Trophoblast cell (in vitro differentiated cells and primary cell): Measurements from ENCODE around the gene SRRM2.

Experiments used
- DNase-seq, 2 donors: peaks; one replicate each; pipeline ENCODE4 v3.0.0-alpha.2; 2016
- H2AFZ ChIP-seq: 2 replicates; pipeline ENCODE4 v1.6.1; 2013; ENCODE audit warnings: low read length, moderate library complexity, mild to moderate bottlenecking; ENCODE audit not compliant: insufficient read depth, poor library complexity
- H2AK5ac ChIP-seq: 2 replicates; pipeline ENCODE4 v1.6.1; 2013; ENCODE audit warnings: mild to moderate bottlenecking, low read length
- H2BK120ac ChIP-seq: 2 replicates; pipeline ENCODE4 v1.6.1; 2013; ENCODE audit warnings: low read length, mild to moderate bottlenecking, moderate library complexity; ENCODE audit not compliant: insufficient read depth, poor library complexity
- H2BK12ac ChIP-seq: 2 replicates; pipeline ENCODE4 v1.6.1; 2013; ENCODE audit warnings: mild to moderate bottlenecking, low read length, moderate library complexity
- H2BK5ac ChIP-seq: 2 replicates; pipeline ENCODE4 v1.6.1; 2013; ENCODE audit warnings: low read length, low read depth, moderate library complexity, mild to moderate bottlenecking; ENCODE audit not compliant: poor library complexity
- H3K14ac ChIP-seq: 2 replicates; pipeline ENCODE4 v1.6.1; 2013; ENCODE audit warnings: mild to moderate bottlenecking, low read length
- H3K18ac ChIP-seq: 2 replicates; pipeline ENCODE4 v1.6.1; 2013; ENCODE audit warnings: mild to moderate bottlenecking, low read length
- H3K23ac ChIP-seq: 2 replicates; pipeline ENCODE4 v1.6.1; 2013; ENCODE audit warnings: low read length
- H3K27ac ChIP-seq: 2 replicates; pipeline ENCODE4 v1.5.1; 2013; ENCODE audit warnings: low read depth, mild to moderate bottlenecking, inconsistent platforms, low read length, moderate library complexity
- H3K27me3 ChIP-seq: 2 replicates; pipeline ENCODE4 v1.6.1; 2013; ENCODE audit warnings: inconsistent platforms, mild to moderate bottlenecking, low read length, moderate library complexity; ENCODE audit not compliant: insufficient read depth
- H3K36me3 ChIP-seq, 2 experiments: 1 replicate in 1 of 2; 2 replicates in 1 of 2; pipeline ENCODE4 v1.6.1; 2013; ENCODE audit warnings: low read length in 2 of 2, mild to moderate bottlenecking in 2 of 2, moderate library complexity in 1 of 2; ENCODE audit not compliant: insufficient read depth in 2 of 2, control insufficient read depth in 1 of 2
- H3K4ac ChIP-seq: 2 replicates; pipeline ENCODE4 v1.6.1; 2013; ENCODE audit warnings: low read depth, mild to moderate bottlenecking, low read length, moderate library complexity
- H3K4me1 ChIP-seq, 2 experiments: 1 replicate in 1 of 2; 2 replicates in 1 of 2; pipeline ENCODE4 v1.6.1; 2013; ENCODE audit warnings: low read length in 2 of 2, mild to moderate bottlenecking in 2 of 2, moderate library complexity in 1 of 2; ENCODE audit not compliant: insufficient read depth in 2 of 2, control insufficient read depth in 1 of 2
- H3K4me2 ChIP-seq: 2 replicates; pipeline ENCODE4 v1.6.1; 2013; ENCODE audit warnings: inconsistent platforms, mild to moderate bottlenecking, low read length, moderate library complexity
- H3K4me3 ChIP-seq: 2 replicates; pipeline ENCODE4 v1.5.1; 2013; ENCODE audit warnings: mild to moderate bottlenecking, low read depth, low read length, inconsistent platforms
- H3K79me1 ChIP-seq: one replicate; pipeline ENCODE4 v1.6.1; 2013; ENCODE audit warnings: low read length
- H3K79me2 ChIP-seq: 2 replicates; pipeline ENCODE4 v1.6.1; 2013; ENCODE audit warnings: low read length, mild to moderate bottlenecking; ENCODE audit not compliant: control insufficient read depth, insufficient read depth, poor library complexity
- H3K9ac ChIP-seq: 2 replicates; pipeline ENCODE4 v1.6.1; 2013; ENCODE audit warnings: mild to moderate bottlenecking, low read length
- H3K9me3 ChIP-seq: 2 replicates; pipeline ENCODE4 v1.6.1; 2013; ENCODE audit warnings: low read depth, mild to moderate bottlenecking, control low read depth, inconsistent platforms, low read length; ENCODE audit not compliant: insufficient read depth
- H4K12ac ChIP-seq: 2 replicates; pipeline ENCODE4 v1.6.1; 2013; ENCODE audit warnings: low read depth, mild to moderate bottlenecking, low read length, moderate library complexity
- H4K8ac ChIP-seq: 2 replicates; pipeline ENCODE4 v1.6.1; 2013; ENCODE audit warnings: low read depth, mild to moderate bottlenecking, low read length, moderate library complexity
- H4K91ac ChIP-seq: one replicate; pipeline ENCODE4 v1.6.1; 2013; ENCODE audit warnings: low read depth, mild to moderate bottlenecking, low read length, moderate library complexity
- WGBS: extraction: QIAGEN DNeasy Blood & Tissue Kit; methylation state at CpG from one replicate; pipeline ENCODE4 v1.1.7; 2013; ENCODE audit warnings: missing lambda C conversion rate; ENCODE audit not compliant: insufficient read length, insufficient coverage; ENCODE audit errors: extremely low coverage; 5-methylcytosine and 5-hydroxymethylcytosine counted together

SRRM2 gene

DNA sequence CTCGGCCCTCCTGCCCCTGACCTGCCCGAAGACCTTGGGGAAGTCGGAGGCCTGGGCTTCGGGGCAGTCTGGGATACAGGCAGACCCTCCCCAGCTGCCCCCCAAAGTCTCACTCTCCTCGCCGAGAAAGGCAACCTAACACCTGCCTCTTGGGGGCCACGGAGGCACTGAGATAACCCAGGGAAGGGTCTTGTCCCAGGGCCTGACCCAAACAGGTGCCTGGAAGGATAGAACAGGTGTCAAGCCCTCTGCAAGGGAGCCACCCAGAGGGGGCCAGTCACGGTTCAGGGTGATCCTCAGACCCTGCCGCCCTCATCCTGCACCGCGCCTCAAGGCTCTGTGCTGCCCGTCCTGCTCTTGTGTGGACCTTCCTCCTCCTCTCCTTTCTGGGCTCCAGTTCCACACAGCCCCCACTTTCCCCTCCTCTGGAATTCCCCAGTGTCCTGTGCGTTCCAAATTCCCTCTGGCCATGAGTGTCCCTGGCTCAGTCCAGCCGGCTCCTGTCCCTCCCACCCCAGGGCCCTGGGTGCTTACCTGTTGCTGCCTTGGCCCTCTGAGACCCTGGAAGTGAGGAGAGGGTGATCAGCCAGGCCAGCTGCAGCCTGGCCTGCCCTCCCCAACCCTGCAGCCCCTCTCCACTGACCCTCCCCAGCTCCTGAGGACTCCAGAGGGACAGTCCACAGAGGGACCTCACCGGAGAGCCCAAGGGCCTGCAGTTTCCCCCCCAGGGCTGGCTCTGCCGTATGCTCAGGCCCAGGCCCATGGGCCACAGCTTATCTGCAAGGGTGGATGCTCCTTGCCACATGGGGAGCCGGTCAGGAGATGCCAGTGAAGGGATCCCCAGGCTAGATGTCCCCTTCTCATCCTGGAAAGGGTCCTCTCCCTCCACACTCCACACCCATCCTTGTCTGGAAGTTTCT, 36.2 kb upstream of the SRRM2 start:
- Histone ChIP-seq H3K23ac (no peak overlapping the region), H3K27me3 (no peaks in the 10 kb centered on the region), H2BK5ac (no peak overlapping the region), H3K4me2 (no peak overlapping the region), H3K18ac (no peak overlapping the region), H3K14ac (no peak overlapping the region), H3K4me1 (peaks cover 11% of the 10 kb centered on the region in 2 experiments), H3K9me3 (no peaks in the 10 kb centered on the region), H4K8ac (no peak overlapping the region), H3K27ac (no peak overlapping the region), H3K4me3 (no peak overlapping the region), H3K79me2 (peaks cover 2% of the 10 kb centered on the region), H3K4ac (no peak overlapping the region), H2AFZ (no peak overlapping the region), H2AK5ac (no peak overlapping the region), H2BK12ac (no peak overlapping the region), H3K9ac (no peak overlapping the region), H3K79me1 (no peaks in the 10 kb centered on the region), H4K12ac (no peak overlapping the region), H2BK120ac (no peak overlapping the region), H3K36me3 (no peaks in the 10 kb centered on the region), H4K91ac (no peak overlapping the region)
- WGBS, result no CpG with 5 or more reads among the region's 17 CpGs
- DNase-seq, result no peak

DNA sequence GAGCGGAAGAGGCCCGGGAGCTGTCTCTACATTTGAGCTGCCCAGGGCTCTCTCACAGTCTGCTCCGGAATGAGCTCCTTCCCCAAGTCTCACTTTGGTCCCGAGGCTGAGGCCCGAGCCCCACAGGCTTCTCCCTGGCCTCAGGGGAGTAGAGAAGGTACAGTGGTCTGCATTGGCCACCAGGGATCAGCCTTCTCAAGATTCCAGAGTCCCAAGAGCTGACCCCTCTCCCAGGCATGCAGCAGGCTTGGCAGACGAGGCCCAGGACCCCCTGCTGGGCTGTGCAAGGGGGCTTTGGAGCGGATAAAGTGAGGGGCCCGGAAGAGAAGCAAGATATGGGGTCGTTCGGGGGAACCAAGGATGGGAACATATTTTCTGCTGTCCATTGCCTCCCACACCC, 35.5 kb upstream of the SRRM2 start:
- Histone ChIP-seq H3K4ac (no peak overlapping the region), H3K79me2 (peaks cover 2% of the 10 kb centered on the region), H2AFZ (no peak overlapping the region), H4K12ac (no peak overlapping the region), H2BK5ac (no peak overlapping the region), H3K4me1 (peaks cover 11% of the 10 kb centered on the region in 2 experiments), H3K27me3 (no peaks in the 10 kb centered on the region), H3K18ac (no peak overlapping the region), H2BK120ac (no peak overlapping the region), H3K36me3 (no peaks in the 10 kb centered on the region), H3K27ac (no peak overlapping the region), H4K91ac (no peak overlapping the region), H2BK12ac (no peak overlapping the region), H3K79me1 (no peaks in the 10 kb centered on the region), H4K8ac (no peak overlapping the region), H3K9ac (no peak overlapping the region), H3K14ac (no peak overlapping the region), H3K4me2 (no peak overlapping the region), H3K23ac (no peak overlapping the region), H3K4me3 (no peak overlapping the region), H2AK5ac (no peak overlapping the region), H3K9me3 (no peaks in the 10 kb centered on the region)
- DNase-seq, result no peak
- no CpG with 5 or more reads among the region's 10 CpGs for WGBS

- H3K4me1 ChIP-seq, result peaks cover 11% of the 10 kb centered on the region in 2 experiments
- no CpG with 5 or more reads among the region's 21 CpGs for WGBS
- H3K14ac ChIP-seq, result no peak overlapping the region
- H3K9me3 ChIP-seq, result no peaks in the 10 kb centered on the region
- H3K79me2 ChIP-seq, result peaks cover 2% of the 10 kb centered on the region
- H4K91ac ChIP-seq, result no peak overlapping the region
- no peak overlapping the region for H3K4me3 ChIP-seq
- no peak overlapping the region for H2BK12ac ChIP-seq
- H3K27ac ChIP-seq, result no peak overlapping the region
- H3K4me2 ChIP-seq, result no peak overlapping the region
- DNase-seq, result no peak
- H3K79me1 ChIP-seq, result no peaks in the 10 kb centered on the region
- no peaks in the 10 kb centered on the region for H3K27me3 ChIP-seq
- no peak overlapping the region for H4K8ac ChIP-seq
- no peaks in the 10 kb centered on the region for H3K36me3 ChIP-seq
- no peak overlapping the region for H3K9ac ChIP-seq
- no peak overlapping the region for H3K18ac ChIP-seq
- no peak overlapping the region for H3K4ac ChIP-seq
- H4K12ac ChIP-seq, result no peak overlapping the region
- no peak overlapping the region for H3K23ac ChIP-seq
- no peak overlapping the region for H2AK5ac ChIP-seq
- H2AFZ ChIP-seq, result no peak overlapping the region
- no peak overlapping the region for H2BK120ac ChIP-seq
- H2BK5ac ChIP-seq, result no peak overlapping the region
Measured at GRCh38 chr16:2717383-2718263, 34.8 kb upstream of the SRRM2 start.

DNA sequence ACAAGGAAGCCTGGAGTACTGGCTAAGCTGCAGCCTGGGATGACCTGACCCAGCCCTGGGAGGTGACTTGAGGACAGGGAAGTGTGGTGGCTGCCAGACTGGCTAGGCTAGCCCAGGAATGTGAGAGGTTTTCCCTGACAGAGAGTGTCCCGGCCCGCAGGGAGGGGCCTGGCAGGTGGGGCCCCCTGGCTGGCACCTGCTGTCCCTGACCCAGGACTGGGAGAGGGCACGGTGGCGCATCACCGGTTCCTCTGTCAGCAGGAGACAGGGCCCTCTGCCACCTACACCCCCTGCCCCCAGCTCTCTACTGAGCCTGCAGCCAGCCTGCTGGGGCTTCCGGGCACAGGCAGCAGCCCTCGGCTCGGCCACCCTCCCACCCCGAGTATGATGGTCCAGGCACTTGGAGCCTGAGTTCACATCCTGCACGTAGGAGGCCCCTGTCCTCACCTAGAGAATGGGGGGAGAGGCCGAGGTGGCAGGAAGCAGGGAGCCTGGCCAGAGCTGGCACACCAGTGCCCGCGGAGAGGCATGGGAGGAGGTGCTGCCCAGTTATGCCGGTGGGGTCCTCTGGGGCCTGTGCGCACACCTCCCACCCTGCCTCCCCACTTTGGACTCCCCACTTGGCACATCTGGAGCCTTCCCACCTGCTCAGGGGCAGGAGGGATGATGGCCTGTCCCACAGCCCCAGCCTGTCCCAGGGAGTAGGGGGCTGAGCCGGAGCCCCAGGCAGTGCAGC, 32.9 kb upstream of the SRRM2 start:
- no peaks in the 10 kb centered on the region for H3K79me1 ChIP-seq
- H3K27ac ChIP-seq, result no peak overlapping the region
- no peak overlapping the region for H3K18ac ChIP-seq
- peaks cover 2% of the 10 kb centered on the region for H3K79me2 ChIP-seq
- no peak overlapping the region for H3K4ac ChIP-seq
- H3K14ac ChIP-seq, result no peak overlapping the region
- H2BK120ac ChIP-seq, result no peak overlapping the region
- peaks cover 11% of the 10 kb centered on the region in 2 experiments for H3K4me1 ChIP-seq
- H3K36me3 ChIP-seq, result no peaks in the 10 kb centered on the region
- H2AFZ ChIP-seq, result no peak overlapping the region
- H3K23ac ChIP-seq, result no peak overlapping the region
- no peak overlapping the region for H2AK5ac ChIP-seq
- no peak overlapping the region for H2BK5ac ChIP-seq
- no peaks in the 10 kb centered on the region for H3K9me3 ChIP-seq
- H3K27me3 ChIP-seq, result no peaks in the 10 kb centered on the region
- H4K91ac ChIP-seq, result no peak overlapping the region
- no peak overlapping the region for H2BK12ac ChIP-seq
- peak overlapping the region; percentile 30 for H4K8ac ChIP-seq
- H3K4me2 ChIP-seq, result peak overlapping the region; percentile 25
- no peak overlapping the region for H3K9ac ChIP-seq
- H3K4me3 ChIP-seq, result no peak overlapping the region
- H4K12ac ChIP-seq, result no peak overlapping the region
- no CpG with 5 or more reads among the region's 16 CpGs for WGBS
- peak; percentile 57 to 77 for DNase-seq
